ENCODE results near the gene ZCCHC10.

DNA sequence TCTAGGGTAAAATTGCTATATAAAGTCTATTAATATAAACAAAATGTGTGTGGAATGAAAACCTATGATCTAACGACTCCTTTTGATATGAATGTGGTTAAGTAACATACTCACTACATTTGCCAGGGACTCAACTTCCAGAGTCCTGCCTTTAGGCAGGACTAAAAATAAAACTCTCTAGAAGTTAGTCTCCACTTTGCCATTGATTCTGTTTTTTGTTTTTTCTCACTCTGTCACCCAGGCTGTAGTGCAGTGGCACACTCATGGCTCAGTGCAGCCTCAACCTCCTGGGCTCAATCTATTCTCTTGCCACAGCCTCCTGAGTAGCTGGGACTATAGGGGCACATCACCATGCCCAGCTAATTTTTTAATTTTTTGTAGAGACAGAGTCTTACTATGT, 30.0 kb downstream of the ZCCHC10 start:
- TF ChIP-seq, protein P1, sequence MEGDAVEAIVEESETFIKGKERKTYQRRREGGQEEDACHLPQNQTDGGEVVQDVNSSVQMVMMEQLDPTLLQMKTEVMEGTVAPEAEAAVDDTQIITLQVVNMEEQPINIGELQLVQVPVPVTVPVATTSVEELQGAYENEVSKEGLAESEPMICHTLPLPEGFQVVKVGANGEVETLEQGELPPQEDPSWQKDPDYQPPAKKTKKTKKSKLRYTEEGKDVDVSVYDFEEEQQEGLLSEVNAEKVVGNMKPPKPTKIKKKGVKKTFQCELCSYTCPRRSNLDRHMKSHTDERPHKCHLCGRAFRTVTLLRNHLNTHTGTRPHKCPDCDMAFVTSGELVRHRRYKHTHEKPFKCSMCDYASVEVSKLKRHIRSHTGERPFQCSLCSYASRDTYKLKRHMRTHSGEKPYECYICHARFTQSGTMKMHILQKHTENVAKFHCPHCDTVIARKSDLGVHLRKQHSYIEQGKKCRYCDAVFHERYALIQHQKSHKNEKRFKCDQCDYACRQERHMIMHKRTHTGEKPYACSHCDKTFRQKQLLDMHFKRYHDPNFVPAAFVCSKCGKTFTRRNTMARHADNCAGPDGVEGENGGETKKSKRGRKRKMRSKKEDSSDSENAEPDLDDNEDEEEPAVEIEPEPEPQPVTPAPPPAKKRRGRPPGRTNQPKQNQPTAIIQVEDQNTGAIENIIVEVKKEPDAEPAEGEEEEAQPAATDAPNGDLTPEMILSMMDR (IDR thresholded peaks at IDR 0.05; ENCODE audit: insufficient read depth, low read length, poor library complexity, severe bottlenecking) = no peak
- no peak for TF ChIP-seq EZH2phosphoT487 (conservative IDR thresholded peaks at IDR 0.05; ENCODE audit: low read length)

Measured in SU-DHL-6 (cell line).